GM06990 (cell line): ENCODE measurements around the gene INPPL1.

Experiments
- DNase-seq: peaks from one replicate; pipeline ENCODE4 v3.0.0-alpha.2; 2011; ENCODE audit not compliant: insufficient read length; ENCODE audit errors: extremely low read depth
- H3K27me3 ChIP-seq: replicated peaks from 2 replicates; pipeline ENCODE4 v1.6.0; 2011; ENCODE audit warnings: low read length; ENCODE audit not compliant: control insufficient read depth, insufficient read depth
- H3K36me3 ChIP-seq: 2 replicates; pipeline ENCODE4 v1.5.1; 2011; ENCODE audit warnings: low read length; ENCODE audit not compliant: control insufficient read depth, insufficient read depth
- H3K4me3 ChIP-seq: replicated peaks from 2 replicates; pipeline ENCODE4 v1.5.1; 2011; ENCODE audit warnings: low read depth, mild to moderate bottlenecking, control low read depth, low read length
- TF ChIP-seq, protein P1 (sequence below): IDR thresholded peaks from 2 replicates; pipeline ENCODE4 v1.5.1; 2011; ENCODE audit warnings: low read length, control low read depth, mild to moderate bottlenecking, inconsistent platforms; ENCODE audit not compliant: insufficient read depth, poor library complexity, severe bottlenecking

Gene INPPL1

DNA sequence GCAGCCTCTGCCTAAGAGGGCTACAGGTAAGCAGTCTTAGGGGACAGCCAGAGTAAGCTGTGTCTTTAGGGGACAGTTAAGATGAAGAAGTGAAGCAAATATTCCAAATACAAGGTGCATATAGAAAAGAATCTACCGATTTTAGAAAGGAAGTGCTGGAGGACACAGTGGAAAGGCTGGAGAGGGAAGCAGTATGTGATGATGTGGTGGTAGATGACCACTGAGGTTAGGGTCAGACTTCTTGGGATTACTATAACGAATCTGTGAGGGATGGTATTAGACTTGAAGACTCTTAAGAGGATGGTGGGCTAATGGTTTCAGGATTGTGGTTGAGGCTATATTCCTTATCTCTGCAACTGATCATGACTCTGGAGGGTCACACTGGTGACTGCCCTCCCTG is 59.4 kb downstream of the INPPL1 start:
- TF ChIP-seq, protein P1, sequence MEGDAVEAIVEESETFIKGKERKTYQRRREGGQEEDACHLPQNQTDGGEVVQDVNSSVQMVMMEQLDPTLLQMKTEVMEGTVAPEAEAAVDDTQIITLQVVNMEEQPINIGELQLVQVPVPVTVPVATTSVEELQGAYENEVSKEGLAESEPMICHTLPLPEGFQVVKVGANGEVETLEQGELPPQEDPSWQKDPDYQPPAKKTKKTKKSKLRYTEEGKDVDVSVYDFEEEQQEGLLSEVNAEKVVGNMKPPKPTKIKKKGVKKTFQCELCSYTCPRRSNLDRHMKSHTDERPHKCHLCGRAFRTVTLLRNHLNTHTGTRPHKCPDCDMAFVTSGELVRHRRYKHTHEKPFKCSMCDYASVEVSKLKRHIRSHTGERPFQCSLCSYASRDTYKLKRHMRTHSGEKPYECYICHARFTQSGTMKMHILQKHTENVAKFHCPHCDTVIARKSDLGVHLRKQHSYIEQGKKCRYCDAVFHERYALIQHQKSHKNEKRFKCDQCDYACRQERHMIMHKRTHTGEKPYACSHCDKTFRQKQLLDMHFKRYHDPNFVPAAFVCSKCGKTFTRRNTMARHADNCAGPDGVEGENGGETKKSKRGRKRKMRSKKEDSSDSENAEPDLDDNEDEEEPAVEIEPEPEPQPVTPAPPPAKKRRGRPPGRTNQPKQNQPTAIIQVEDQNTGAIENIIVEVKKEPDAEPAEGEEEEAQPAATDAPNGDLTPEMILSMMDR, result no peak
- H3K27me3 ChIP-seq, result no peaks in the 10 kb centered on the region

DNA sequence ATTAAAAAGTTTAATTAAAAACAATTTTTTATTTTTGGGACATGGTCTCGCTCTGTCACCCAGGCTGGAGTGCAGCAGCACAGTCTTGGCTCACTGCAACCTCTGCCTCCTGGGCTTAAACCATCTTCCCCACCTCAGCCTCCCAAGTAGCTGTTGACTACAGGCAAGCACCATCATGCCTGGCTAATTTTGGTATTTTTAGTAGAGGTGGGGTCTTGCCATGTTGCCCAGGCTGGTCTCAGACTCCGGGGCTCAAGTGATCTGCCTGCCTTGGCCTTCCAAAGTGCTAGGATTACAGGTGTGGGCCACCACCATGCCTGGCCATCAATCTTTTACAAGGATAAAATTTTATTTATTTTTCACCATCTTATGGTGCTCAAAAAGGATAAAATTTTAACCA is 62.7 kb downstream of the INPPL1 start:
- TF ChIP-seq, protein P1, result no peak
- Histone ChIP-seq H3K36me3 (no peaks in the 10 kb centered on the region), H3K27me3 (no peaks in the 10 kb centered on the region), H3K4me3 (no peak overlapping the region)
- no peak for DNase-seq

More for the DNA sequence above, 59.4 kb downstream of the INPPL1 start:
- H3K4me3 ChIP-seq, result no peak overlapping the region
- DNase-seq, result no peak
- H3K36me3 ChIP-seq, result no peaks in the 10 kb centered on the region
